Pons (tissue), 1 donor: ENCODE results near the gene GPC6.
A peak's percentile ranks its signal among the peaks of the same experiment; 100 is the strongest.

ENCODE experiments used
- DNase-seq: peaks from one replicate; pipeline ENCODE4 v3.0.0-alpha.2; 2016; ENCODE audit warnings: low spot score

The GPC6 gene

GRCh38 chr13:93982179-93982918 lies 755.7 kb downstream of the GPC6 start:
- DNase-seq: no peak

- DNase-seq: no peak
Observed at GRCh38 chr13:93984052-93984451, 757.4 kb downstream of the GPC6 start.

GRCh38 chr13:93984876-93985275 lies 758.3 kb downstream of the GPC6 start:
- DNase-seq: no peak

GRCh38 chr13:93987458-93987857 lies 760.9 kb downstream of the GPC6 start:
- DNase-seq: no peak

GRCh38 chr13:93991569-93991968 lies 765.0 kb downstream of the GPC6 start:
- no peak for DNase-seq

GRCh38 chr13:93996481-93996880 lies 769.9 kb downstream of the GPC6 start:
- no peak for DNase-seq

GRCh38 chr13:94006296-94006695 lies 779.7 kb downstream of the GPC6 start:
- no peak for DNase-seq

GRCh38 chr13:94007072-94007471 lies 780.5 kb downstream of the GPC6 start:
- no peak for DNase-seq

- no peak for DNase-seq
Observed at GRCh38 chr13:94009701-94010100, 783.1 kb downstream of the GPC6 start.

- no peak for DNase-seq
Observed at GRCh38 chr13:94014461-94014860, 787.9 kb downstream of the GPC6 start.

- DNase-seq: no peak
Observed at GRCh38 chr13:94020426-94020825, 793.8 kb downstream of the GPC6 start.

- DNase-seq: no peak
Observed at GRCh38 chr13:94020833-94021232, 794.2 kb downstream of the GPC6 start.

GRCh38 chr13:94028234-94028633 lies 801.6 kb downstream of the GPC6 start:
- DNase-seq: no peak

GRCh38 chr13:94028650-94029049 lies 802.0 kb downstream of the GPC6 start:
- DNase-seq: peak; percentile 67

GRCh38 chr13:94030415-94031119 lies 804.0 kb downstream of the GPC6 start:
- DNase-seq: no peak

GRCh38 chr13:94031609-94032008 lies 805.0 kb downstream of the GPC6 start:
- no peak for DNase-seq

- no peak for DNase-seq
Observed at GRCh38 chr13:94033098-94033497, 806.5 kb downstream of the GPC6 start.

GRCh38 chr13:94033830-94034642 lies 807.4 kb downstream of the GPC6 start:
- DNase-seq: no peak

GRCh38 chr13:94050039-94050438 lies 823.4 kb downstream of the GPC6 start:
- DNase-seq: no peak

GRCh38 chr13:94050686-94051085 lies 824.1 kb downstream of the GPC6 start:
- DNase-seq: no peak

- DNase-seq: no peak
Observed at GRCh38 chr13:94053986-94054593, 827.5 kb downstream of the GPC6 start.

GRCh38 chr13:94056362-94056990 lies 829.9 kb downstream of the GPC6 start:
- no peak for DNase-seq
